GF-D8 (cell line): ENCODE measurements around the gene TGFBR2.

Experiments used
- DNase-seq: peaks from one replicate; lab custom pipeline; 2025; lab: John Stamatoyannopoulos, UW

The TGFBR2 gene

GRCh38 chr3:30606301-30607031, at the start of gene TGFBR2:
TGFBR2 (plus strand) TSS chr3:30606601; CDS start chr3:30606884, 283 bp downstream.
- peak; percentile 89 for DNase-seq

- no peak for DNase-seq
Observed at GRCh38 chr3:30557746-30558303, 48.6 kb upstream of the TGFBR2 start.

GRCh38 chr3:30563956-30564355, 42.4 kb upstream of the TGFBR2 start:
- no peak for DNase-seq

- DNase-seq: no peak
Observed at GRCh38 chr3:30567139-30567753, 39.2 kb upstream of the TGFBR2 start.

GRCh38 chr3:30576946-30577345, 29.5 kb upstream of the TGFBR2 start:
- no peak for DNase-seq

- no peak for DNase-seq
Observed at GRCh38 chr3:30577788-30578187, 28.6 kb upstream of the TGFBR2 start.

- DNase-seq: no peak
Observed at GRCh38 chr3:30578479-30578878, 27.9 kb upstream of the TGFBR2 start.

- no peak for DNase-seq
Observed at GRCh38 chr3:30578986-30579579, 27.3 kb upstream of the TGFBR2 start.

- no peak for DNase-seq
Observed at GRCh38 chr3:30581067-30581585, 25.3 kb upstream of the TGFBR2 start.

- DNase-seq: no peak
Observed at GRCh38 chr3:30581982-30582381, 24.4 kb upstream of the TGFBR2 start.

GRCh38 chr3:30583973-30584372, 22.4 kb upstream of the TGFBR2 start:
- no peak for DNase-seq

- DNase-seq: no peak
Observed at GRCh38 chr3:30585654-30586053, 20.7 kb upstream of the TGFBR2 start.

GRCh38 chr3:30586096-30586805, 20.1 kb upstream of the TGFBR2 start:
- DNase-seq: no peak

- DNase-seq: no peak
Observed at GRCh38 chr3:30586806-30587486, 19.5 kb upstream of the TGFBR2 start.

- no peak for DNase-seq
Observed at GRCh38 chr3:30587904-30588303, 18.5 kb upstream of the TGFBR2 start.

- DNase-seq: no peak
Observed at GRCh38 chr3:30596152-30596551, 10.2 kb upstream of the TGFBR2 start.

GRCh38 chr3:30597131-30597768, 9.2 kb upstream of the TGFBR2 start:
- DNase-seq: no peak

GRCh38 chr3:30597769-30598134, 8.6 kb upstream of the TGFBR2 start:
- no peak for DNase-seq

- no peak for DNase-seq
Observed at GRCh38 chr3:30598668-30599545, 7.5 kb upstream of the TGFBR2 start.

- DNase-seq: no peak
Observed at GRCh38 chr3:30600572-30600971, 5.8 kb upstream of the TGFBR2 start.
